Liver (tissue), 3 donors: Measurements from ENCODE around the gene PTPMT1.

Experiments
- GABPA ChIP-seq, 2 donors: IDR thresholded peaks in 1 of 2; conservative IDR thresholded peaks in 1 of 2; 2 replicates each; pipeline ENCODE4 v1.6.1; 2016; ENCODE audit warnings: antibody characterized with exemption in 2 of 2, mild to moderate bottlenecking in 1 of 2, moderate library complexity in 1 of 2
- RAD21 ChIP-seq, 2 donors: IDR thresholded peaks; 2 replicates each; pipeline ENCODE4 v1.6.1; 2016; ENCODE audit warnings: antibody characterized with exemption in 2 of 2, mild to moderate bottlenecking in 2 of 2
- TF ChIP-seq, protein P1 (sequence below): IDR thresholded peaks from 2 replicates; pipeline ENCODE4 v1.6.1; 2016; ENCODE audit warnings: antibody characterized with exemption
- TF ChIP-seq, protein P2 (sequence below): fragments of 150-350 bp; IDR thresholded peaks from 2 replicates; pipeline ENCODE4 v1.5.1; 2017; ENCODE audit warnings: improper control_type of control experiment, low read depth, low read length; ENCODE audit not compliant: missing input control
- TF ChIP-seq, protein P3 (sequence below): IDR thresholded peaks from 2 replicates; pipeline ENCODE4 v1.6.1; 2016; ENCODE audit warnings: antibody characterized with exemption
- donor health status: healthy.
- donor health status: healthy.

DNA sequence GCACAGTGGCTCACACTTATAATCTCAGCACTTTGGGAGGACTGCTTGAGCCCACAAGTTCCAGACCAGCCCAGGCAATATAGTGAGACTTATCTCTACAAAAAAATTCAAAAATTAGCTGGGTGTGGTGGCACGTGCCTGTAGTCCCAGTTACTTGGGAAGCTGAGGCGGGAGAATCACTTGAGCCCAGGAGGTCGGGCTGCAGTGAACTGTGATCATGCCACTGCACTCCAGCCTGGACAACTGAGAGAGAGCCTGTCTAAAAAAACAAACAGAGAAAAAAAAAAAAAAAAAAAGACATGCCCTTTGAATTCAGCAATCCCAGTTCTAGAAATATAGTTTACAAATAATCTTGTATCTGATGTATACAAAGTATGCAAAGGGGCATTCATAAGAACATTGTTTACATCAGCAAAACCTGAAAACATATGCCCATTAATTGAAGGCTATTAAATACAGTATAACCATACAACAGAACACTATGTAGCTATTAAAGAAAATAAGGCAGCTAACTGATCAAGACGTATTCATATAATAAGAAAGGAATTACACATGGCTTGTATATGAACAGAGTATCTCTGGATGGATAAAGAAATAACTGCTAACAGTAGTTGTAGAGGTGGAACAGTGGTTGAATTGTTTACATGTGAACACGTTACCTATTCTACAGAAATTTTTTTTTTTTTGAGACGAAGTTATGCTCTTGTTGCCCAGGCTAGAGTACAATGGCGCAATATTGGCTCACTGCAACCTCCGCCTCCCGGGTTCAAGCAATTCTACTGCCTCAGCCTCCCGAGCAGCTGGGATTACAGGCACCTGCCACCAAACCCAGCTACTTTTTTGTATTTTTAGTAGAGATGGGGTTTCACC is 48.2 kb upstream of the PTPMT1 start:
- TF ChIP-seq, protein P1, sequence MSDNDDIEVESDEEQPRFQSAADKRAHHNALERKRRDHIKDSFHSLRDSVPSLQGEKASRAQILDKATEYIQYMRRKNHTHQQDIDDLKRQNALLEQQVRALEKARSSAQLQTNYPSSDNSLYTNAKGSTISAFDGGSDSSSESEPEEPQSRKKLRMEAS: no peak
- TF ChIP-seq, protein P2, sequence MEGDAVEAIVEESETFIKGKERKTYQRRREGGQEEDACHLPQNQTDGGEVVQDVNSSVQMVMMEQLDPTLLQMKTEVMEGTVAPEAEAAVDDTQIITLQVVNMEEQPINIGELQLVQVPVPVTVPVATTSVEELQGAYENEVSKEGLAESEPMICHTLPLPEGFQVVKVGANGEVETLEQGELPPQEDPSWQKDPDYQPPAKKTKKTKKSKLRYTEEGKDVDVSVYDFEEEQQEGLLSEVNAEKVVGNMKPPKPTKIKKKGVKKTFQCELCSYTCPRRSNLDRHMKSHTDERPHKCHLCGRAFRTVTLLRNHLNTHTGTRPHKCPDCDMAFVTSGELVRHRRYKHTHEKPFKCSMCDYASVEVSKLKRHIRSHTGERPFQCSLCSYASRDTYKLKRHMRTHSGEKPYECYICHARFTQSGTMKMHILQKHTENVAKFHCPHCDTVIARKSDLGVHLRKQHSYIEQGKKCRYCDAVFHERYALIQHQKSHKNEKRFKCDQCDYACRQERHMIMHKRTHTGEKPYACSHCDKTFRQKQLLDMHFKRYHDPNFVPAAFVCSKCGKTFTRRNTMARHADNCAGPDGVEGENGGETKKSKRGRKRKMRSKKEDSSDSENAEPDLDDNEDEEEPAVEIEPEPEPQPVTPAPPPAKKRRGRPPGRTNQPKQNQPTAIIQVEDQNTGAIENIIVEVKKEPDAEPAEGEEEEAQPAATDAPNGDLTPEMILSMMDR: no peak
- TF ChIP-seq GABPA (IDR thresholded peaks at IDR 0.05 in 1 of 2, conservative IDR thresholded peaks at IDR 0.05 in 1 of 2) (no peak), RAD21 (IDR thresholded peaks at IDR 0.05) (no peak)
- TF ChIP-seq, protein P3, sequence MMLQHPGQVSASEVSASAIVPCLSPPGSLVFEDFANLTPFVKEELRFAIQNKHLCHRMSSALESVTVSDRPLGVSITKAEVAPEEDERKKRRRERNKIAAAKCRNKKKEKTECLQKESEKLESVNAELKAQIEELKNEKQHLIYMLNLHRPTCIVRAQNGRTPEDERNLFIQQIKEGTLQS: no peak
